Measurements from ENCODE around the gene SPDYE3.
"Not testable (repeated sequence)": the region's sequence is repeated elsewhere in the genome, so short reads cannot be mapped to it uniquely, and the experiment has no call there.

SPDYE3 gene, protein sequence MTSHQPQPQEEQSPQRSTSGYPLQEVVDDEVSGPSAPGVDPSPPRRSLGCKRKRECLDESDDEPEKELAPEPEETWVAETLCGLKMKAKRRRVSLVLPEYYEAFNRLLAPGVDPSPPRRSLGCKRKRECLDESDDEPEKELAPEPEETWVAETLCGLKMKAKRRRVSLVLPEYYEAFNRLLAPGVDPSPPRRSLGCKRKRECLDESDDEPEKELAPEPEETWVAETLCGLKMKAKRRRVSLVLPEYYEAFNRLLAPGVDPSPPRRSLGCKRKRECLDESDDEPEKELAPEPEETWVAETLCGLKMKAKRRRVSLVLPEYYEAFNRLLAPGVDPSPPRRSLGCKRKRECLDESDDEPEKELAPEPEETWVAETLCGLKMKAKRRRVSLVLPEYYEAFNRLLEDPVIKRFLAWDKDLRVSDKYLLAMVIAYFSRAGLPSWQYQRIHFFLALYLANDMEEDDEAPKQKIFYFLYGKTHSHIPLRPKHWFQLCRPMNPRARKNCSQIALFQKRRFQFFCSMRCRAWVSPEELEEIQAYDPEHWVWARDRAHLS

DNA sequence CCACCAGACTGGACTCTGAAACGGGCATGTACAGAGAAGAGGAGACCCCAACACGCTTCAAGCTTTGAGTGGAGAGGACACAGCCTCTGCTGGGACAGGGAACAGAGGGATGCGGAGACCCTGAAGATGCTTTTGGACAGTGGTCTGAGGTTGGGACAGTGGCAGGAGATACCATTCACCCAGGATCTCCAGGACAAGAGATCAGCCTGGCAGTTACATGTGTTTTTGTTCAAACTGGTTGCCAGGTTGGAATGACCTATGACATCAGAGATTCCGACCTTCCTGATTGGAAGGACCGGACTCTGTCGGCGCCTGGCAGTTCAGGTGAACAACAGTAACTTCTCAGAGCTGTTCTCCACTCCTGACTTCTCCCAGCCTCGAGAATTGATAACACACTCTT is at the start of gene SPDYE3:
Gene SPDYE3 (plus strand): TSS at position 301 of the 400 bp plus-strand sequence. CDS start 184 bp downstream, outside the sequence.
- not testable (repeated sequence) for H3K27ac ChIP-seq (ENCODE audit: low read depth, low read length); H3K4me1 ChIP-seq (ENCODE audit: control insufficient read depth, insufficient read depth, low read length, unreplicated experiment); H3K36me3 ChIP-seq (ENCODE audit: insufficient read depth, low read length); H3K4me3 ChIP-seq (ENCODE audit: low read depth, low read length); H2AFZ ChIP-seq (ENCODE audit: low read length, unreplicated experiment); H3K27me3 ChIP-seq (ENCODE audit: insufficient read depth, low read length); H3K79me2 ChIP-seq (ENCODE audit: control insufficient read depth, insufficient read depth, low read length, unreplicated experiment)

DNA sequence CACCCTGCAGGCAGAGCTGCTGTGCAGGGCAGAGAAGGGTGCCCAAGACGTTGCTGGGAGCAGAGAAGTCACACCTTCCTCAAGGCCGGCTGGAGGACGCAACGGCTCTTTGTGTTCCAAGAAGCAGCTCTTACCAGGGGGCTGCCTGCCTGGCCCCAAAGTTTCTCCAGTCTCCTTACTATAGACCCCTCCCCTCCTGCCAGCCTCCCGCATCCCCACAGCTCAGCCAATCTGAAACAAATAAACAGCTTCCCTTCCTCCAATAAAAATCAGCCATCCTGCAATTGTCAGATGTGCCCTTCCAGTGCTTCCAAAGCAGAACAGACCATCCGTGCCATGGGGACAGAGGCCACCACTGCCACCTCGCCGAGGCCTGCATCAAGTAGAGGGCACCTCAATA is 47.5 kb upstream of the SPDYE3 start:
- H3K27me3 ChIP-seq (ENCODE audit: insufficient read depth, low read length); H3K4me1 ChIP-seq (ENCODE audit: control insufficient read depth, insufficient read depth, low read length, unreplicated experiment); H3K36me3 ChIP-seq (ENCODE audit: insufficient read depth, low read length); H3K4me3 ChIP-seq (ENCODE audit: low read depth, low read length); H3K27ac ChIP-seq (ENCODE audit: low read depth, low read length); H3K79me2 ChIP-seq (ENCODE audit: control insufficient read depth, insufficient read depth, low read length, unreplicated experiment); H2AFZ ChIP-seq (ENCODE audit: low read length, unreplicated experiment): not testable (repeated sequence)

DNA sequence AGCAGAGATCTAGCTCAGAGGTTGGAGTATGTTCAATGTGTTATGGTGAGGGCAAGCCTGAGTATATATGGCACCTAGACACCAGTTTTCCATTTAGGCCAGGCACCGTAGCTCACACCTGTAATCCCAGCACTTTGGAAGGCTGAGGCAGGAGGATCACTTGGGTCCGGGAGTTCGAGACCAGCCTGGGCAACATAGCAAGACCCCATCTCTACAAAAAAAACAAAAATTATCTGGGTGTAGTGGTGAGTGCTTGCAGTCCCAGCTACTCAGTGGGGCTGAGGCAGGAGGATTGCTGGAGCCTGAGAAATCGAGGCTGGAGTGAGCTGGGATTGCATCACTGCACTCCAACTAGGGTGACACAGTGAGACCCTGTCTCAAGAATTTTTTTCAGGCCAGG is 44.6 kb upstream of the SPDYE3 start:
- H3K27me3 ChIP-seq (ENCODE audit: insufficient read depth, low read length); H3K79me2 ChIP-seq (ENCODE audit: control insufficient read depth, insufficient read depth, low read length, unreplicated experiment); H3K36me3 ChIP-seq (ENCODE audit: insufficient read depth, low read length); H2AFZ ChIP-seq (ENCODE audit: low read length, unreplicated experiment); H3K4me1 ChIP-seq (ENCODE audit: control insufficient read depth, insufficient read depth, low read length, unreplicated experiment); H3K27ac ChIP-seq (ENCODE audit: low read depth, low read length); H3K4me3 ChIP-seq (ENCODE audit: low read depth, low read length): not testable (repeated sequence)

DNA sequence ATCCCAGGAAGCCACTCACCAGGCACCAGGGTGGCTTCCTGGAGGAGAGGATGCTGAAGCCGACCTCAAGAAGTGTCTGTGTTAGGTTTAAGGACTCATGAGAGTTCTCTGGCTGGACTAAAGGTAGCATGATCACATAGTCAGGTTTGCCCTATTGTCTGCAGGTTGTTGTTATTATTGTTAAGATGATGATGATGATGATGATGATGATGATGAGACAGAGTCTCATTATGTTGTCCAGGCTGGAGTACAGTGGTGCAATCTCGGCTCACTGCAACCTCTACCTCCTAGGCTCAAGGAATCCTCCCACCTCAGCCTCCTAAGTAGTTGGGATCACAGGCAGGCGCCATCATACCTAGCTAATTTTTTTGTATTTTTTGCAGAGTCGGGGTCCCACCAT is 43.3 kb upstream of the SPDYE3 start:
- not testable (repeated sequence) for H3K4me1 ChIP-seq (ENCODE audit: control insufficient read depth, insufficient read depth, low read length, unreplicated experiment); H2AFZ ChIP-seq (ENCODE audit: low read length, unreplicated experiment); H3K27ac ChIP-seq (ENCODE audit: low read depth, low read length); H3K36me3 ChIP-seq (ENCODE audit: insufficient read depth, low read length); H3K79me2 ChIP-seq (ENCODE audit: control insufficient read depth, insufficient read depth, low read length, unreplicated experiment); H3K27me3 ChIP-seq (ENCODE audit: insufficient read depth, low read length); H3K4me3 ChIP-seq (ENCODE audit: low read depth, low read length)

DNA sequence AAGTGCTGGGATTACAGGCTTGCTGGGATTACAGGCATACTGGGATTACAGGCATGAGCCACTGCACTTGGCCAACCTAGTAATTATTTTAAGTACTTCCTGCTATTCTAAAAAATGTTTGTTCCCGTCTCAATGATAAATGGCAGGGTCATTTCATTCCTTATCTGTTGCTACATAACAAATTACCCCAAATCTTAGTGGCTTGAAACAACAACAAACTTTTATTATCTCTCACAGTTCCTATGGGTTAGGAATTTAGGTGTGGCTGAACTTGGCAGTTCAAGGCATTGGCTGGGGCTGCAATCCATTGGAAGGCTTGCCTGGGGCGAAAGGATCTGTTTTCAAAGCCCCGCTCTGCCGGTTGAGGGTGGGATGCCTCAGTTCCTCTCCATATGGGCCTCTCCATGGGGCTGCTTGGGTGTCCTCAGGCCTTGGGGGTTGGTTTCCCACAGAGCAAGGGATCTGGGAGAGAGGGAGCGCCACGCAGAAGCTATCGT is 42.8 kb upstream of the SPDYE3 start:
- H3K79me2 ChIP-seq (ENCODE audit: control insufficient read depth, insufficient read depth, low read length, unreplicated experiment); H3K4me1 ChIP-seq (ENCODE audit: control insufficient read depth, insufficient read depth, low read length, unreplicated experiment); H2AFZ ChIP-seq (ENCODE audit: low read length, unreplicated experiment); H3K27me3 ChIP-seq (ENCODE audit: insufficient read depth, low read length); H3K27ac ChIP-seq (ENCODE audit: low read depth, low read length); H3K36me3 ChIP-seq (ENCODE audit: insufficient read depth, low read length); H3K4me3 ChIP-seq (ENCODE audit: low read depth, low read length): not testable (repeated sequence)

DNA sequence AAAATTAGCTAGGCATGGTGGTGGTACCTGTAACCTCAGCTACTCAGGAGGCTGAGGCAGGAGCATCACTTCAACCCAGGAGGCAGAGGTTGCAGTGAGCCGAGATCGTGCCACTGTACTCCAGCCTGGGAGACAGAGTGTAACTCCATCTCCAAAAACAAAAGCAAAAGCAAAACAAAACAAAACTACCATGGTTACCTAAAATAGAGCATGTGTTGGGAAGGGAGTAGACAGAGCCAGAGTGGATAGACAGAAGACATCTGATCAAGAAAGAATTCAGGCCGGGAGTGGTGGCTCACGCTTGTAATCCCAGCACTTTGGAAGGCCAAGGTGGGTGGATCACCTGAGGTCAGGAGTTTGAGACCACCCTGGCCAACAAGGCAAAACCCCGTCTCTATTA is 41.7 kb upstream of the SPDYE3 start:
- H3K27me3 ChIP-seq (ENCODE audit: insufficient read depth, low read length); H3K4me3 ChIP-seq (ENCODE audit: low read depth, low read length); H3K4me1 ChIP-seq (ENCODE audit: control insufficient read depth, insufficient read depth, low read length, unreplicated experiment); H3K36me3 ChIP-seq (ENCODE audit: insufficient read depth, low read length); H3K79me2 ChIP-seq (ENCODE audit: control insufficient read depth, insufficient read depth, low read length, unreplicated experiment); H3K27ac ChIP-seq (ENCODE audit: low read depth, low read length); H2AFZ ChIP-seq (ENCODE audit: low read length, unreplicated experiment): not testable (repeated sequence)

DNA sequence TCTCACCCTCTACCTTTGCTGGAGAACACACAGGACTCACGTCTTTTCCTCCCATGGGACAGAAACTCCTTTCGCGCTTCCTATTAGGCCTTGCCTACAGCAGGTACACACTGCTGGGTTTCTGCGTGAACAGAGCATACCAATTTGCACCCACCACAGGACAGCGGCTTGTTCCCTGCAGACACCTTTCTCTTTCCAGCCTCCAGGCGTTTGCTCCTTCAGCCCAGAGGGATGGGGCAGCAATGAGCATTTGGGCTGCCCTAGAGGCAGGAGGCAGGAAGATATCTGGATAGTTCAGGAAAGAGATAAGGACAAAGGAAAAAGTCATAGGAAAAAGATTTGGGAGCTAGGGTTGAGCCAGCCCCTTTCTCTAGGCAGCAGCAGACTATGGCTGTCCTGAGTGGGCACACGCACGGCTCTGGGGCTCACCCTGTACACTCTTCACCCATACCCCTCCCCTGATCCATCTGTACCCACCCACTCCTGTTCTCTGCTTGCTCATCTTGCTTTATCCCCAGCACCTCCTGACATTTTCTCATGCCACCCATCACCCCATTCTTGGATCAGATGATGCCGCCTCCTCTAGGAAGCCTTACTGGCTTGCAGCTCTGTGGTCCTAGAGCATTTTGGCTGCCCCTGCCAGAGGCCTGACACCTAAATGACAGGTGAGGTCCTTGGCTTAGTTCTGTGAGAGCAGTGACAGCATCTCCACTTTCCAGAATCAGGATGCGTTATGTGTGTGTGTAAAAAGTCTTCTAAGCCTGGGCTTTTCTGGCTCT is 40.7 kb upstream of the SPDYE3 start:
- Histone ChIP-seq H3K27me3 (ENCODE audit: insufficient read depth, low read length) (no peaks in the 10 kb centered on the region), H3K79me2 (ENCODE audit: control insufficient read depth, insufficient read depth, low read length, unreplicated experiment) (no peaks in the 10 kb centered on the region), H3K4me3 (ENCODE audit: low read depth, low read length) (no peak overlapping the region), H3K27ac (ENCODE audit: low read depth, low read length) (no peak overlapping the region), H3K36me3 (ENCODE audit: insufficient read depth, low read length) (no peaks in the 10 kb centered on the region), H2AFZ (ENCODE audit: low read length, unreplicated experiment) (no peak overlapping the region), H3K4me1 (ENCODE audit: control insufficient read depth, insufficient read depth, low read length, unreplicated experiment) (peaks cover 4% of the 10 kb centered on the region)

DNA sequence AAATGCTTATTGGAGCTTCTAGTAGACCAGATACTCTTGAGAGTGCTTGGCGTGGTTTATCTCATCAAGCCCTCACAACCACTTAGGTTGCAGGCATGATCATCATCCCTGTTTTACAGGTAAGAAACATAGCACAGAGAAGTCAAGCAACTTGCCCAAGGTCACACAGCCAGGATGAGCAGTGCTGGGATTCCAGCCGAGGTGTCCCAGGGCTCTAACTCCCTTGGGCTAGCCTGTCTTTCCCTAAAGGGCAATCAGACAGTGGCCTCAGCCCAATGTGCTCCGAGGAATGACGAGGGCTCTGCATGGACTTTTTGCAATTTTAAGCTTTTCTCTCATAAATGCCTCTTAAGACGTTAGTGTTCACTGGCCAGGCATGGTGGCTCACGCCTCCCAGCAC is 39.9 kb upstream of the SPDYE3 start:
- H3K79me2 ChIP-seq (ENCODE audit: control insufficient read depth, insufficient read depth, low read length, unreplicated experiment), result no peaks in the 10 kb centered on the region
- H3K36me3 ChIP-seq (ENCODE audit: insufficient read depth, low read length), result no peaks in the 10 kb centered on the region
- H2AFZ ChIP-seq (ENCODE audit: low read length, unreplicated experiment), result no peak overlapping the region
- H3K27ac ChIP-seq (ENCODE audit: low read depth, low read length), result no peak overlapping the region
- no peak overlapping the region for H3K4me3 ChIP-seq (ENCODE audit: low read depth, low read length)
- peaks cover 4% of the 10 kb centered on the region for H3K4me1 ChIP-seq (ENCODE audit: control insufficient read depth, insufficient read depth, low read length, unreplicated experiment)
- no peaks in the 10 kb centered on the region for H3K27me3 ChIP-seq (ENCODE audit: insufficient read depth, low read length)

DNA sequence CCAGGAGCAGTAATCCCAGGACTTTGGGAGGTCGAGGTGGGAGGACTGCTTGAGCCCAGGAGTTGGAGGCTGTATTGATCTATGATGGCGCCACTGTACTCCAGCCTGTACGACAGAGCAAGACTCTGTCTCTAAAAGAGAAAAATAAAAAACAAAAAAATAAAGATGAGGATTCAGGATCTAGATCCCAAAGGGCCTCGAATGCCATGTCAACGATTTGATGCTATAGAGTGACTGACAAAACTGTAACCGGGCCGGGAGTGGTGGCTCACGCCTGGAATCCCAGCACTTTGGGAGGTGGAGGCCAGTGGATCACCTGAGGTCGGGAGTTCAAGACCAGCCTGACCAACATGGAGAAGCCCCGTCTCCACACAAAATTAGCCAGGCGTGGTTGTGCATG is 38.6 kb upstream of the SPDYE3 start:
- not testable (repeated sequence) for H3K79me2 ChIP-seq (ENCODE audit: control insufficient read depth, insufficient read depth, low read length, unreplicated experiment); H3K4me3 ChIP-seq (ENCODE audit: low read depth, low read length); H3K36me3 ChIP-seq (ENCODE audit: insufficient read depth, low read length); H3K4me1 ChIP-seq (ENCODE audit: control insufficient read depth, insufficient read depth, low read length, unreplicated experiment); H2AFZ ChIP-seq (ENCODE audit: low read length, unreplicated experiment); H3K27me3 ChIP-seq (ENCODE audit: insufficient read depth, low read length); H3K27ac ChIP-seq (ENCODE audit: low read depth, low read length)

DNA sequence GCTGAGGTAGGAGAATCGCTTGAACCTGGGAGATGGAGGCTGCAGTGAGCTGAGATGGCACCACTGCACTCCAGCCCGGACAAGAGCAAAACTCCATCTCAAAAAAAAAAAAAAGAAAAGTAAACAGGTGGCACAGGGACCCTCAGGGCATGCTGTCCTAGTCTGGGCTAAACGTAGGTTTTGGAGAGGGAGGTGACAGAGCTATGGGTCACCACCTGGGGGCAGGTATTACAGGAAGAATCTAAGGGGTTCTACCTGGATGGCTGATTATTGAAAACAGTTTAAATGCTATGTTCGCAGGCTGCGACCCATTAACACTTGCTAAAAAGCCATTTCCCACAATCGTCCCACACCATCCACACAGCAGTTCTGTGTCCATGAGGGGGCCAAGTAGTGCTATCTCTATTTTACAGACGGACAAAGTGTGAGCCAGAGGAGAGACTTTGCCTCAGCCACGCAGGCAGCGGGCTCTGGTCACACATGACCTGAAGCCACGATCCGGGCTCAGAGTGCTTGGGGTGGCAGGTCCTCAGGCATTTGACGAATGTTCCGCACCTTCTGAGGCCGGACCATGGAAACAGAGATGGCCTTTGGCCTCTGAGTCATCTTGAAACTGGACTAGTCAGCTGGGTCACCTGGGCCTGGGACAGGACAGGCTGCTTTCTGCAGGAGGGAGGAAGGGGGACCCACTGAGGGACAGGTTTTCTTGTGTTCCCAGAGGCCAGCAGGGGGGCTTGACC is 38.0 kb upstream of the SPDYE3 start:
- H3K4me3 ChIP-seq (ENCODE audit: low read depth, low read length); H3K36me3 ChIP-seq (ENCODE audit: insufficient read depth, low read length); H3K27me3 ChIP-seq (ENCODE audit: insufficient read depth, low read length); H3K27ac ChIP-seq (ENCODE audit: low read depth, low read length); H3K79me2 ChIP-seq (ENCODE audit: control insufficient read depth, insufficient read depth, low read length, unreplicated experiment); H2AFZ ChIP-seq (ENCODE audit: low read length, unreplicated experiment); H3K4me1 ChIP-seq (ENCODE audit: control insufficient read depth, insufficient read depth, low read length, unreplicated experiment): not testable (repeated sequence)

All from ACC112 (cell line).